GM03348 (cell line): ENCODE results near the gene CDA.

ENCODE experiments used
- DNase-seq: peaks from one replicate; pipeline ENCODE4 v3.0.0; 2012; ENCODE audit warnings: low spot score

CDA gene

GRCh38 chr1:20588634-20589225 lies at the start of gene CDA:
CDA (plus strand) TSS chr1:20589097; CDS start chr1:20589130, 33 bp downstream.
- peak; percentile 25 for DNase-seq

GRCh38 chr1:20540281-20540680 lies 48.6 kb upstream of the CDA start:
- no peak for DNase-seq

GRCh38 chr1:20546637-20547036 lies 42.3 kb upstream of the CDA start:
- DNase-seq = no peak

GRCh38 chr1:20551161-20551560 lies 37.7 kb upstream of the CDA start:
- no peak for DNase-seq

- peak; percentile 66 for DNase-seq
Measured at GRCh38 chr1:20551945-20552727, 36.8 kb upstream of the CDA start, which contains the start of gene FAM43B. FAM43B (plus strand) TSS chr1:20552573; CDS start chr1:20552974, 401 bp downstream.

- DNase-seq = peak; percentile 30
Measured at GRCh38 chr1:20552728-20553445, 36.0 kb upstream of the CDA start.

- DNase-seq = peak; percentile 52
Measured at GRCh38 chr1:20555025-20555757, 33.7 kb upstream of the CDA start.

- DNase-seq = no peak
Measured at GRCh38 chr1:20555758-20556120, 33.2 kb upstream of the CDA start.

- peak; percentile 77 for DNase-seq
Measured at GRCh38 chr1:20558191-20558590, 30.7 kb upstream of the CDA start.

GRCh38 chr1:20560966-20561365 lies 27.9 kb upstream of the CDA start:
- DNase-seq = no peak

- no peak for DNase-seq
Measured at GRCh38 chr1:20565234-20565633, 23.7 kb upstream of the CDA start.

- DNase-seq = no peak
Measured at GRCh38 chr1:20569523-20570098, 19.3 kb upstream of the CDA start.

- DNase-seq = no peak
Measured at GRCh38 chr1:20571427-20571826, 17.5 kb upstream of the CDA start.

GRCh38 chr1:20573987-20574386 lies 14.9 kb upstream of the CDA start:
- no peak for DNase-seq

GRCh38 chr1:20574686-20575540 lies 14.0 kb upstream of the CDA start:
- DNase-seq = peak; percentile 94

GRCh38 chr1:20575541-20576336 lies 13.2 kb upstream of the CDA start:
- DNase-seq = no peak

GRCh38 chr1:20578062-20578461 lies 10.8 kb upstream of the CDA start:
- DNase-seq = no peak

GRCh38 chr1:20578721-20579395 lies 10.0 kb upstream of the CDA start:
- no peak for DNase-seq

- no peak for DNase-seq
Measured at GRCh38 chr1:20584890-20585289, 4.0 kb upstream of the CDA start.
